CD14-positive monocyte (primary cell): Measurements from ENCODE around the gene BBS5. TPM values are rescaled to one million over a fixed set of nuclear protein-coding genes. Genes with fewer than 3 reads are reported as not detected.

ENCODE experiments used
- DNase-seq, 3 donors: peaks; one replicate each; pipeline ENCODE4 v3.0.0-alpha.2; 2011 to 2022
- H2AFZ ChIP-seq: 2 replicates; pipeline ENCODE4 v1.6.0; 2012; ENCODE audit warnings: mild to moderate bottlenecking, low read depth, low read length, inconsistent platforms; ENCODE audit not compliant: insufficient read depth, poor library complexity, severe bottlenecking
- H3K27ac ChIP-seq, 2 donors: 1 replicate in 1 of 2; 2 replicates in 1 of 2; pipeline ENCODE4 v1.5.1; 2012 to 2013; ENCODE audit warnings: low read length in 2 of 2, control low read depth in 1 of 2, inconsistent platforms in 1 of 2, low read depth in 1 of 2, mild to moderate bottlenecking in 1 of 2
- H3K27me3 ChIP-seq, 2 donors: one replicate each; pipeline versions ENCODE4 v1.6.0 to v1.6.1; 2011 to 2013; ENCODE audit warnings: low read length in 2 of 2; ENCODE audit not compliant: control insufficient read depth in 2 of 2, insufficient read depth in 2 of 2
- H3K36me3 ChIP-seq, 2 donors: replicated peaks in 1 of 2; 1 replicate in 1 of 2; 2 replicates in 1 of 2; pipeline versions ENCODE4 v1.5.1 to v1.6.1; 2012 to 2013; ENCODE audit warnings: low read length in 2 of 2, control low read depth in 1 of 2, inconsistent platforms in 1 of 2, mild to moderate bottlenecking in 1 of 2; ENCODE audit not compliant: insufficient read depth in 2 of 2, control insufficient read depth in 1 of 2
- H3K4me1 ChIP-seq, 2 donors: 1 replicate in 1 of 2; 2 replicates in 1 of 2; pipeline versions ENCODE4 v1.5.1 to v1.6.1; 2012 to 2013; ENCODE audit warnings: low read length in 2 of 2, control low read depth in 1 of 2, inconsistent platforms in 1 of 2, mild to moderate bottlenecking in 1 of 2, moderate library complexity in 1 of 2; ENCODE audit not compliant: insufficient read depth in 2 of 2, control insufficient read depth in 1 of 2
- H3K4me2 ChIP-seq: replicated peaks from 2 replicates; pipeline ENCODE3; 2012; ENCODE audit warnings: low read length, moderate library complexity, mild to moderate bottlenecking; ENCODE audit not compliant: poor library complexity, severe bottlenecking; ENCODE audit errors: extremely low read depth
- H3K4me3 ChIP-seq, 3 experiments: fragments of 200-600 bp in 1 of 3; sonication (generic) in 1 of 3; replicated peaks in 1 of 3; 1 replicate in 2 of 3; 2 replicates in 1 of 3; pipeline ENCODE4 v1.5.1; 2011 to 2013; ENCODE audit warnings: low read length in 3 of 3, mild to moderate bottlenecking in 3 of 3, control low read depth in 2 of 3, low read depth in 2 of 3, inconsistent platforms in 1 of 3, moderate library complexity in 1 of 3
- H3K79me2 ChIP-seq: 2 replicates; pipeline ENCODE4 v1.6.0; 2012; ENCODE audit warnings: mild to moderate bottlenecking, control low read depth, inconsistent platforms, low read length, moderate library complexity; ENCODE audit not compliant: insufficient read depth
- H3K9ac ChIP-seq: 2 replicates; pipeline ENCODE4 v1.6.0; 2017; ENCODE audit warnings: low read length, mild to moderate bottlenecking; ENCODE audit not compliant: insufficient read depth, poor library complexity, severe bottlenecking
- H3K9me3 ChIP-seq, 2 donors: replicated peaks in 1 of 2; 1 replicate in 1 of 2; 2 replicates in 1 of 2; pipeline versions ENCODE4 v1.5.1 to v1.6.1; 2012 to 2013; ENCODE audit warnings: low read length in 2 of 2, control low read depth in 1 of 2; ENCODE audit not compliant: control insufficient read depth in 1 of 2, insufficient read depth in 1 of 2
- H4K20me1 ChIP-seq: 2 replicates; pipeline ENCODE4 v1.6.0; 2012; ENCODE audit warnings: mild to moderate bottlenecking, low read length, control low read depth, moderate library complexity; ENCODE audit not compliant: insufficient read depth
- H3K27ac Mint-ChIP-seq, 7 donors: one replicate each; pipeline ENCODE4 v1.8.0; 2020; ENCODE audit warnings: mild to moderate bottlenecking in 7 of 7, mixed read lengths in 7 of 7, moderate library complexity in 6 of 7, inconsistent platforms in 2 of 7
- H3K27me3 Mint-ChIP-seq, 3 donors: one replicate each; pipeline ENCODE4 v1.8.0; 2021 to 2022; ENCODE audit warnings: low read depth in 3 of 3, mild to moderate bottlenecking in 3 of 3, mixed read lengths in 3 of 3, moderate library complexity in 3 of 3, inconsistent platforms in 1 of 3
- H3K36me3 Mint-ChIP-seq, 2 donors: one replicate each; pipeline ENCODE4 v1.8.0; 2020; ENCODE audit warnings: mixed read lengths in 2 of 2, inconsistent platforms in 1 of 2, mild to moderate bottlenecking in 1 of 2
- H3K4me1 Mint-ChIP-seq: one replicate; pipeline ENCODE4 v1.8.0; 2020; ENCODE audit warnings: mild to moderate bottlenecking, mixed read lengths
- H3K4me3 Mint-ChIP-seq, 2 donors: one replicate each; pipeline ENCODE4 v1.8.0; 2020; ENCODE audit warnings: mild to moderate bottlenecking in 2 of 2, mixed read lengths in 2 of 2, moderate library complexity in 1 of 2
- H3K9me3 Mint-ChIP-seq, 7 donors: one replicate each; pipeline ENCODE4 v1.8.0; 2020 to 2022; ENCODE audit warnings: mixed read lengths in 7 of 7, mild to moderate bottlenecking in 6 of 7, moderate library complexity in 6 of 7, inconsistent platforms in 2 of 7
- CTCF ChIP-seq: fragments of 200-600 bp; IDR thresholded peaks from one replicate; pipeline ENCODE4 v1.8.0; 2022; ENCODE audit warnings: antibody characterized with exemption, mild to moderate bottlenecking
- WGBS: methylation state at CpG from one replicate; pipeline ENCODE4 v1.1.5; 2013; ENCODE audit warnings: missing lambda C conversion rate; ENCODE audit not compliant: insufficient coverage; 5-methylcytosine and 5-hydroxymethylcytosine counted together
- intact Hi-C, 2 donors: fragments of 100-400 bp; cut with micrococcal nuclease; formaldehyde crosslinking; loops; one replicate each; pipeline versions ENCODE4 v1.15.0 to v1.15.1; 2023
- polyA plus RNA-seq, 3 donors: library from polyadenylated mRNA; depleted of rRNA in 1 of 3; unstranded in 2 of 3; stranded (reverse) in 1 of 3; fragments of 300-500 nt in 2 of 3; fragments of >200 nt in 1 of 3; fragmentation: Illumina TruSeq in 2 of 3; gene quantifications; 1 replicate in 2 of 3; 2 replicates in 1 of 3; pipeline ENCODE4 v1.2.3, GENCODE V29; 2012 to 2021

The BBS5 gene
- polyA plus RNA-seq, 3 donors = 0.04 to 0.08 TPM; not detected in 1

- Mint-ChIP-seq H3K4me3 (no peak overlapping the region), H3K4me1 (no peaks in the 10 kb centered on the region), H3K36me3 (no peaks in the 10 kb centered on the region), H3K27me3 (peaks cover 2 to 6% (median 2%) of the 10 kb centered on the region in 3 donors), H3K27ac (no peak overlapping the region), H3K9me3 (no peaks in the 10 kb centered on the region)
- no peaks in the 10 kb centered on the region for H3K79me2 ChIP-seq
- H3K9ac ChIP-seq = no peak overlapping the region
- no peak overlapping the region for H3K4me3 ChIP-seq
- H3K4me1 ChIP-seq = no peaks in the 10 kb centered on the region
- no peak overlapping the region for H2AFZ ChIP-seq
- no peak for DNase-seq
- 100% methylated on average over 1 of the region's 3 CpGs for WGBS
- intact Hi-C loops = no loop called here
- no peak for TF ChIP-seq CTCF
- no peaks in the 10 kb centered on the region for H3K9me3 ChIP-seq
- H3K27ac ChIP-seq = no peak overlapping the region
- H3K4me2 ChIP-seq = no peak overlapping the region
- H4K20me1 ChIP-seq = no peaks in the 10 kb centered on the region
- no peaks in the 10 kb centered on the region for H3K27me3 ChIP-seq
- no peaks in the 10 kb centered on the region for H3K36me3 ChIP-seq
Measured at GRCh38 chr2:169438466-169439072, 40.7 kb upstream of the BBS5 start.

DNA sequence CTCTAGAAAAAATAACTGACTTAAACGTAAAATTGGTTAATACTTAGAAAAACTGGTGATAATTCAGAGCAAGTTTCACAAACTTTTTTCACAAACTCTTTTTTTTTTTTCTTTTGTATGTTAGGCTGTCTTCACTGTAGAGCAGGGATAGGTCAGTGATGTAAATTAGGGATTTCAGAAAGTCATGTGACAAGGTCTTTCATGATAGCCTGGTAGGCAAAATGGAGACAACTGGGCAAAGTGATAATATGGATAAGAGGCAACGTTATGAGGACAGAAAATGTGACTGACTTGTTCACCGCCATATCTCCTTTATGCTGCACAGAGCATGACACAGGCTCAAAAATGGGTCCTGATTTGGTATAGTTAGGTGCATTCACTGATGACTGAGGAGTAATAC is 39.4 kb upstream of the BBS5 start:
- Histone ChIP-seq H3K27ac (no peak overlapping the region), H3K9ac (no peak overlapping the region), H3K36me3 (no peaks in the 10 kb centered on the region), H3K79me2 (no peaks in the 10 kb centered on the region), H3K4me3 (no peak overlapping the region), H3K4me2 (no peak overlapping the region), H3K9me3 (no peaks in the 10 kb centered on the region), H2AFZ (no peak overlapping the region), H4K20me1 (no peaks in the 10 kb centered on the region), H3K27me3 (no peaks in the 10 kb centered on the region), H3K4me1 (no peaks in the 10 kb centered on the region)
- WGBS = 95% methylated on average over 2 of the region's 3 CpGs
- H3K27ac Mint-ChIP-seq = no peak overlapping the region
- H3K4me1 Mint-ChIP-seq = no peaks in the 10 kb centered on the region
- DNase-seq = no peak
- no peaks in the 10 kb centered on the region for H3K36me3 Mint-ChIP-seq
- TF ChIP-seq CTCF = no peak
- peaks cover 0 to 8% (median 2%) of the 10 kb centered on the region in 3 donors for H3K27me3 Mint-ChIP-seq
- H3K4me3 Mint-ChIP-seq = no peak overlapping the region
- intact Hi-C loops = no loop called here
- no peaks in the 10 kb centered on the region for H3K9me3 Mint-ChIP-seq
